ENCODE measurements around the gene KIAA1549. TPM values are rescaled to one million over a fixed set of nuclear protein-coding genes. Genes with fewer than 3 reads are reported as not detected.

KIAA1549 gene
- total and polyA plus RNA-seq, 11 donors: 0.91 to 4.8 (median 2.0) TPM

- peak in 1 of 4 donors; percentile 24 for ATAC-seq
- 69 to 73% (median 69%) methylated on average over 9 of the region's 9 CpGs for WGBS, 4 donors
Measured at GRCh38 chr7:138838166-138838565, 143.0 kb downstream of the KIAA1549 start.

GRCh38 chr7:138837627-138838026 lies 143.6 kb downstream of the KIAA1549 start:
- Histone ChIP-seq H3K27ac (peak overlapping the region in 2 of 12 donors; percentile 8 to 23), H3K9me3 (no peaks in the 10 kb centered on the region), H3K4me3 (peak overlapping the region in 9 of 12 donors; percentile 7 to 41 (median 33)), H3K36me3 (no peaks in the 10 kb centered on the region), H3K27me3 (no peaks in the 10 kb centered on the region), H3K4me1 (peaks cover 0 to 11% (median 0%) of the 10 kb centered on the region in 12 donors)
- WGBS, 4 donors: 35 to 49% (median 37%) methylated on average over 13 of the region's 13 CpGs
- ATAC-seq (peak in 3 of 4 donors; percentile 41 to 78 (median 57)), DNase-seq (peak; percentile 30 to 57 (median 40))
- intact Hi-C loops (cut with DNase I): no loop called here
- no peak for TF ChIP-seq POLR2A (IDR thresholded peaks at IDR 0.05)
- no peak for TF ChIP-seq CTCF (IDR thresholded peaks at IDR 0.05)

More at GRCh38 chr7:138838166-138838565, 143.0 kb downstream of the KIAA1549 start:
- H3K27ac ChIP-seq: peak overlapping the region in 1 of 12 donors; percentile 8
- peak overlapping the region in 9 of 12 donors; percentile 7 to 41 (median 33) for H3K4me3 ChIP-seq
- no peaks in the 10 kb centered on the region for H3K9me3 ChIP-seq
- no peaks in the 10 kb centered on the region for H3K36me3 ChIP-seq
- no peaks in the 10 kb centered on the region for H3K27me3 ChIP-seq
- no peak for TF ChIP-seq CTCF (IDR thresholded peaks at IDR 0.05)
- TF ChIP-seq POLR2A (IDR thresholded peaks at IDR 0.05): no peak
- no peak for DNase-seq
- peaks cover 0 to 11% (median 0%) of the 10 kb centered on the region in 12 donors for H3K4me1 ChIP-seq
- intact Hi-C loops (cut with DNase I): no loop called here

- no peak overlapping the region for H3K27ac ChIP-seq
- intact Hi-C loops (cut with DNase I): no loop called here
- no peak for DNase-seq
- H3K4me3 ChIP-seq: no peak overlapping the region
- 92 to 96% (median 94%) methylated on average over 11 of the region's 11 CpGs for WGBS, 4 donors
- H3K27me3 ChIP-seq: no peaks in the 10 kb centered on the region
- no peaks in the 10 kb centered on the region for H3K9me3 ChIP-seq
- H3K36me3 ChIP-seq: no peaks in the 10 kb centered on the region
- H3K4me1 ChIP-seq: peaks cover 0 to 11% (median 0%) of the 10 kb centered on the region in 12 donors
- ATAC-seq: no peak
- no peak for TF ChIP-seq POLR2A (IDR thresholded peaks at IDR 0.05)
- no peak for TF ChIP-seq CTCF (IDR thresholded peaks at IDR 0.05)
Measured at GRCh38 chr7:138835087-138835486, 146.1 kb downstream of the KIAA1549 start.

GRCh38 chr7:138834583-138834982 lies 146.6 kb downstream of the KIAA1549 start:
- DNase-seq: no peak
- H3K4me3 ChIP-seq: no peak overlapping the region
- no peaks in the 10 kb centered on the region for H3K36me3 ChIP-seq
- no peaks in the 10 kb centered on the region for H3K9me3 ChIP-seq
- intact Hi-C loops (cut with DNase I): no loop called here
- H3K27me3 ChIP-seq: no peaks in the 10 kb centered on the region
- peaks cover 0 to 11% (median 0%) of the 10 kb centered on the region in 12 donors for H3K4me1 ChIP-seq
- whole genome bisulfite sequencing, 4 donors: 94 to 99% (median 96%) methylated on average over 9 of the region's 9 CpGs
- ATAC-seq: no peak
- TF ChIP-seq POLR2A (IDR thresholded peaks at IDR 0.05): no peak
- TF ChIP-seq CTCF (IDR thresholded peaks at IDR 0.05): no peak
- H3K27ac ChIP-seq: no peak overlapping the region
